Coronary artery (tissue), 2 donors: ENCODE measurements around the gene ATL1.
"Not testable (repeated sequence)": the region's sequence is repeated elsewhere in the genome, so short reads cannot be mapped to it uniquely, and the experiment has no call there.

Experiments used
- DNase-seq: peaks from one replicate; pipeline ENCODE4 v3.0.0-alpha.2; 2017; ENCODE audit warnings: low spot score
- H3K27ac ChIP-seq, 2 donors: fragments of 200-600 bp; sonication (generic); one replicate each; pipeline ENCODE4 v1.5.1; 2016 to 2019
- H3K4me3 ChIP-seq: fragments of 200-600 bp; sonication (generic); 2 replicates; pipeline ENCODE4 v1.5.1; 2016; ENCODE audit warnings: mild to moderate bottlenecking, moderate library complexity
- TF ChIP-seq, protein P1 (sequence below): fragments of 200-600 bp; sonication (generic); IDR thresholded peaks from one replicate; pipeline ENCODE4 v1.5.1; 2019; ENCODE audit warnings: antibody characterized with exemption

Gene ATL1

DNA sequence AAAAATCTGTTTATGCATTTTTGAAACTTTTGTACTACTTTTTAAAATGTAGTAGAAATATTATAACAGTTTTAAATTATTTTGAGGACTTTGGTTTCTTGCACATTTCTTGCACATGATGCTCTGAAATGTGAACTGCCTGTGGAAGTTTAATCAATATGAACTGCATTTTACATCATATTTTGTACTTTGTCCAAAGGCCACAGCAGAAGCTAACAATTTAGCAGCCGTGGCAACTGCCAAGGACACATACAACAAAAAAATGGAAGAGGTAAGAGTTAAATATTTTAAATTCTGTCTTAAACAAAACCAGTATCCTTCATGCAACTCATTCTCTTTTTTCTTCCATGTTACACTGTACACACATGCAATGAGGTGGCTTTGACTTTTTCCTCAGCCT is 63.0 kb downstream of the ATL1 start:
- no peak overlapping the region for H3K4me3 ChIP-seq
- TF ChIP-seq, protein P1, sequence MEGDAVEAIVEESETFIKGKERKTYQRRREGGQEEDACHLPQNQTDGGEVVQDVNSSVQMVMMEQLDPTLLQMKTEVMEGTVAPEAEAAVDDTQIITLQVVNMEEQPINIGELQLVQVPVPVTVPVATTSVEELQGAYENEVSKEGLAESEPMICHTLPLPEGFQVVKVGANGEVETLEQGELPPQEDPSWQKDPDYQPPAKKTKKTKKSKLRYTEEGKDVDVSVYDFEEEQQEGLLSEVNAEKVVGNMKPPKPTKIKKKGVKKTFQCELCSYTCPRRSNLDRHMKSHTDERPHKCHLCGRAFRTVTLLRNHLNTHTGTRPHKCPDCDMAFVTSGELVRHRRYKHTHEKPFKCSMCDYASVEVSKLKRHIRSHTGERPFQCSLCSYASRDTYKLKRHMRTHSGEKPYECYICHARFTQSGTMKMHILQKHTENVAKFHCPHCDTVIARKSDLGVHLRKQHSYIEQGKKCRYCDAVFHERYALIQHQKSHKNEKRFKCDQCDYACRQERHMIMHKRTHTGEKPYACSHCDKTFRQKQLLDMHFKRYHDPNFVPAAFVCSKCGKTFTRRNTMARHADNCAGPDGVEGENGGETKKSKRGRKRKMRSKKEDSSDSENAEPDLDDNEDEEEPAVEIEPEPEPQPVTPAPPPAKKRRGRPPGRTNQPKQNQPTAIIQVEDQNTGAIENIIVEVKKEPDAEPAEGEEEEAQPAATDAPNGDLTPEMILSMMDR: no peak
- H3K27ac ChIP-seq: no peak overlapping the region
- no peak for DNase-seq

DNA sequence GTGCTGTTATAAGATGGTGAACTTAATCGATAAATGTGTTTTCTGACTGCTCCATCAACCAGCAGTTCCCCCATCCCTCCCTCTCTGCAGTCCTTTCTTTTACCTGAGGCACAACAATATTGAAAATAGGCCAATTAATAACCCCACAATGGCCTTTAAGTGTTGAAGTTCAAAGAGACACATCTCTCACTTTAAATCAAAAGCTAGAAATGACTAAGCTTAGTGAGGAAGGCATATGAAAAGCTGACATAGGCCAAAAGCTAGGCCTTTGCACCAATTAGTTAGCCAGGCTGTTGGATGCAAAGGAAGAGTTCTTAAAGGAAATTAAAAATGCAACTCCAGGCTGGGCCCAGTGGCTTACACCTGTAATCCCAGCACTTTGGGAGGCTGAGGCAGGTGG is 64.5 kb downstream of the ATL1 start:
- no peak overlapping the region for H3K27ac ChIP-seq
- TF ChIP-seq, protein P1: no peak
- no peak for DNase-seq

DNA sequence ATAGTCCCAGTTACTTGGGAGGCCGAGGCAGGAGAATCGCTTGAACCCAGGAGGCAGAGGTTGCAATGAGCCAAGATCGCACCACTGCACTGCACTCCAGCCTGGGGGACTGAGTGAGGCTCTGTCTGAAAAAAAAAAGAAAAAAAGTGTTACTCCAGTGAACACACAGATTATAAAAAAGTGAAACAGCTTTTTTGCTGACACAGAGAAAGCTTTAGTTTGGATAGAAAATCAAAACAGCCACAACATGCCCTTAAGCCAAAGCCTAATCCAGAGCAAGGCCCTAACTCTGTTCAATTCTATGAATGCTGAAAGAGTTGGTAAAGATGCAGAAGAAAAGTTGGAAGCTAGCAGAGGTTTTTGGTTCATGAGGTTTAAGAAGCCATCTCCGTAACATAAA is 65.0 kb downstream of the ATL1 start:
- not testable (repeated sequence) for H3K4me3 ChIP-seq, DNase-seq

More for the DNA sequence above, 64.5 kb downstream of the ATL1 start:
- no peak overlapping the region for H3K4me3 ChIP-seq

DNA sequence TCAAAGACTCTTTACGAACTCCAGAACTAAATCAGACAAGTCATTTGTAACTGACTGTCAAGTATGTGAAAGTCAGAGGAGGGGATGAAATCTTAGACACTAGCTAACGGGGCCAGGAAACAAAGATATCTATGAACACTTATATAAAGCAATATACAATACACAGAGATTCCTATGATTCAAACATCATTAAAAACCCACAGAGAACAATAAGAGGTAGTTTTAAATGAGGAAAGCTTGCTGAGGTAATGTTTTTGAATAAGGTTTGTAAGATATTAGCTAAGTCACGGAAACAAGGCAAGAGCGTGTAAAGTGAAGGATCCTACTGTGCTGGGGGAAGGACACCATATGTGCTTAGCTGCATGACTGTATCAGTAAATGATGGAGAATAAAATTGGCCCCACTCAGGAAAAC is 71.5 kb downstream of the ATL1 start:
- TF ChIP-seq, protein P1: no peak
- peak overlapping the region in 1 of 2 donors; percentile 15 for H3K27ac ChIP-seq
- DNase-seq: no peak
- no peak overlapping the region for H3K4me3 ChIP-seq

More for the DNA sequence above, 65.0 kb downstream of the ATL1 start:
- not testable (repeated sequence) for H3K27ac ChIP-seq

DNA sequence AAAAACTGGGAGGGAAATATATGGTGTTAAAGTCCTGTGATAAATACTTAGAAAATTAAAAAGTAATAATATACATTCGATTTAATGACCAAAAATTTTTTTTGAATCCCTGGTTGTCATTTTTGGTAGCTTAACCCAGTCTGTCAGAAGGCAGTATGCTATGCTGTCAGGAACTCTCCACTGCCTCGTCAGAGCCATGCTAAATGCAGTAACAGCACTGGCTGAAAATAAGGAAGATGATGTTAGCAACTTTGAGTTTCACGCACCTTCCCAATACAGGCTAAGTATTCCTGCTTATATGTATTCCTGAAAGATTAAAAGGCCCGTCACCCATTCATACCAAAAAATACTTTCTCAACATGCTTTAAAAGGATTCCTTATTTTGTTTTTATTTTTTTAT is 74.0 kb downstream of the ATL1 start:
- H3K27ac ChIP-seq: no peak overlapping the region
- TF ChIP-seq, protein P1: no peak
- no peak overlapping the region for H3K4me3 ChIP-seq
- DNase-seq: no peak

DNA sequence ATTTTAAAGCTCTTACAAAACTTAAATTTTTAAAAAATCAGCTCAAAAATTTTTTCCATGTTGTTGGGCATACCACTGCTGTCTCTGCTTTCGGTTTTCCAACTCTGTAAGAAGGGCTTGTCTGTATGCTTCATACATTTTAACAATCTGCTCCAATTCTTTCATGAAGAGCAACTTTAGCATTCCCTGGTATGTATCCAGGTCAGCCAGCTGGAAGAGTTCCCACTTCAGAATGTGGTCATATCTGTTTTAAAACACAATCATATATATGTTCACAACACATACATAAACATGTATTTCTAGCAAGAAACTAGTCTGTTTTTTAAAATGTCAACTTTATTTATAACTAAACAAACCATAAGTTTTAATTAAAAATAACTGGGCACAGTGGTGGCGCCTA is 75.2 kb downstream of the ATL1 start:
- TF ChIP-seq, protein P1: no peak
- H3K4me3 ChIP-seq: no peak overlapping the region
- DNase-seq: no peak
- no peak overlapping the region for H3K27ac ChIP-seq

DNA sequence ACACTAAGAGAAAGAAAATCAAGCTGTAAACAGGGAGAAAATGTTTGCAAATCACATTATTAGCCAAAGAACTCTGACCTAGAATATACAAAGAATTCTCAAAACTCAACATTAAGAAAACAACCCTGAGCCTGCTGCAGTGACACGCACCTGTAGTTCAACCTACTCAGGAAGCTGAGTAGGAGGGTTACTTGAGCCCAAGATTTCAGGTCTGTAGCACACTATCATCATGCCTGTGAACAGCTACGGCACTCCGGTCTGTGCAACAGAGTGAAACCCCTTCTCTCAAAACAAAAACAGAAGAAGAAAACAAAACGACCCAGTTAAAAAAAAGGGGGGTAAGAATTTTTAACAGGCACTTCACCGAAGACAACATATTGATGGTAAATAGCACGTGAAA is 87.3 kb downstream of the ATL1 start:
- TF ChIP-seq, protein P1: no peak

DNA sequence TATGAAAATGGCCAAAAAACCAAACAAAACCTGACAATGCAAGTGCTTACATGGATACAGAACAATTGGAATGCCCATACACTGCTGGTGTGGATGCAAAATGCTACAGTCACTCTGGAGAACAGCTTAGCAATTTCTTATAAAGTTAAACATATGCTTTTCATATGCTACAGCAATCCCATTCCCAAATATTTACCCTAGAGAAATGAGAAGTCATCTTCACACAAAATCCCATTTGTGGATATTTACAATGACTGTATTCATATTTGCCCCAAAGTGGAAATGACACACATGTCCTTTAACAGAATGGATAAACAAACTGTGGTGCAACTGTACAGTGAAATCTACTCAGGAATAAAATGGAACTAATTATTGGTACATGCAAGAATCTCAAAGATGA is 87.8 kb downstream of the ATL1 start:
- TF ChIP-seq, protein P1: no peak
- no peak overlapping the region for H3K27ac ChIP-seq
- no peak for DNase-seq
- no peak overlapping the region for H3K4me3 ChIP-seq

More for the DNA sequence above, 87.3 kb downstream of the ATL1 start:
- no peak overlapping the region for H3K27ac ChIP-seq
- no peak overlapping the region for H3K4me3 ChIP-seq
- DNase-seq: no peak
